K562 (cell line): ENCODE data around the gene ALDH16A1. TPM values are rescaled to one million over a fixed set of nuclear protein-coding genes. Genes with fewer than 3 reads are reported as not detected.

Experiments used
- ATAC-seq: fragments of 200-7000 bp; cut with Tn5 transposase; 3 replicates; pipeline ENCODE4 v1.9.1; 2020; ENCODE audit warnings: moderate library complexity
- BruUV-seq: library from RNA; stranded (reverse); fragments of 400-500 nt; replicated peaks from 2 replicates; lab custom pipeline; 2021; lab: Mats Ljungman, UMichigan
- CTCF ChIA-PET: fragments of 300-600 bp; formaldehyde crosslinking; extraction: SDS; loops from one replicate; lab custom pipeline; 2021; ENCODE audit warnings: low intra/inter-chr PET ratio; lab: Yijun Ruan, JAX
- POLR2A ChIA-PET: fragments of 300-600, 350-650 bp; sonication (Branson Sonifier 250); formaldehyde crosslinking; extraction: SDS; loops from one replicate; lab custom pipeline; 2021; ENCODE audit warnings: antibody characterized with exemption, inconsistent platforms; lab: Yijun Ruan, JAX
- DNase-seq, 4 experiments: peaks; one replicate each; pipeline versions ENCODE4 v3.0.0 to v3.0.0-alpha.2; 2011 to 2018; ENCODE audit warnings: low spot score in 3 of 4, mixed read lengths in 3 of 4; ENCODE audit errors: extremely low read depth in 1 of 4
- FAIRE-seq: peaks from 2 replicates; lab custom pipeline; 2011; peaks lifted over from hg19 to GRCh38; lab: Jason Lieb, UNC
- H2AFZ ChIP-seq: 2 replicates; pipeline ENCODE4 v1.6.0; 2011; ENCODE audit warnings: low read depth, low read length, control low read depth, inconsistent platforms
- H3K27ac ChIP-seq: fragments of 200-600 bp; 3 replicates; pipeline ENCODE4 v1.8.0; 2011; ENCODE audit warnings: low read depth, mild to moderate bottlenecking, control low read depth, inconsistent platforms, low read length, moderate library complexity, mixed read lengths; ENCODE audit errors: extremely low read depth
- H3K27me3 ChIP-seq, 2 experiments: fragments of 300-600 bp in 1 of 2; 2 replicates in 1 of 2; 3 replicates in 1 of 2; pipeline versions ENCODE4 v1.6.0 to v1.8.0; 2011; ENCODE audit warnings: inconsistent platforms in 2 of 2, low read length in 2 of 2, mild to moderate bottlenecking in 1 of 2, mixed read lengths in 1 of 2, moderate library complexity in 1 of 2; ENCODE audit not compliant: control insufficient read depth in 2 of 2, insufficient read depth in 2 of 2
- H3K36me3 ChIP-seq: fragments of 300-600 bp; 3 replicates; pipeline ENCODE4 v1.8.0; 2011; ENCODE audit warnings: mild to moderate bottlenecking, low read length, inconsistent platforms; ENCODE audit not compliant: control insufficient read depth, insufficient read depth
- H3K4me1 ChIP-seq, 2 experiments: fragments of 200-600 bp in 1 of 2; replicated peaks in 1 of 2; 2 replicates in 1 of 2; 3 replicates in 1 of 2; pipeline versions ENCODE4 v1.5.1 to v1.8.0; 2011; ENCODE audit warnings: inconsistent platforms in 2 of 2, low read length in 2 of 2, mild to moderate bottlenecking in 1 of 2, mixed read lengths in 1 of 2, moderate library complexity in 1 of 2; ENCODE audit not compliant: control insufficient read depth in 2 of 2, insufficient read depth in 2 of 2
- H3K4me2 ChIP-seq: 2 replicates; pipeline ENCODE4 v1.6.1; 2011; ENCODE audit warnings: low read length, control low read depth, inconsistent platforms, mixed read lengths; ENCODE audit not compliant: insufficient read depth
- H3K4me3 ChIP-seq: fragments of 200-600 bp; sonication (generic), shearing (Covaris generic); 2 replicates; pipeline ENCODE4 v1.5.1; 2016; ENCODE audit warnings: control low read depth, inconsistent platforms
- H3K79me2 ChIP-seq: fragments of 200-600 bp; 3 replicates; pipeline ENCODE4 v1.8.0; 2011; ENCODE audit warnings: low read length, inconsistent platforms; ENCODE audit not compliant: control insufficient read depth, insufficient read depth
- H3K9ac ChIP-seq, 2 experiments: 2 replicates each; pipeline versions ENCODE4 v1.6.0 to v1.6.1; 2011; ENCODE audit warnings: low read depth in 2 of 2, low read length in 2 of 2, control low read depth in 1 of 2, inconsistent platforms in 1 of 2, mild to moderate bottlenecking in 1 of 2, mixed read lengths in 1 of 2; ENCODE audit not compliant: insufficient read depth in 1 of 2
- H3K9me1 ChIP-seq: one replicate; pipeline ENCODE4 v1.6.0; 2011; ENCODE audit warnings: inconsistent platforms, mild to moderate bottlenecking, low read length, moderate library complexity; ENCODE audit not compliant: control insufficient read depth, insufficient read depth
- H3K9me3 ChIP-seq: replicated peaks from 2 replicates; pipeline ENCODE4 v1.5.1; 2011; ENCODE audit warnings: low read depth, low read length, inconsistent platforms; ENCODE audit not compliant: control insufficient read depth, insufficient read depth
- H4K20me1 ChIP-seq: replicated peaks from 2 replicates; pipeline ENCODE4 v1.6.1; 2011; ENCODE audit warnings: low read length, inconsistent platforms, mixed read lengths; ENCODE audit not compliant: control insufficient read depth, insufficient read depth
- CTCF ChIP-seq, 3 experiments: IDR thresholded peaks in 2 of 3; conservative IDR thresholded peaks in 1 of 3; 2 replicates each; pipeline ENCODE4 v1.5.1; 2011 to 2012; ENCODE audit warnings: low read length in 3 of 3, mild to moderate bottlenecking in 3 of 3, control low read depth in 2 of 3, improper control_type of control experiment in 1 of 3, inconsistent platforms in 1 of 3, low read depth in 1 of 3, mixed read lengths in 1 of 3, moderate library complexity in 1 of 3; ENCODE audit not compliant: insufficient read depth in 2 of 3
- CTCFL ChIP-seq: IDR thresholded peaks from 2 replicates; pipeline ENCODE4 v1.6.1; 2011; ENCODE audit warnings: borderline replicate concordance, low read depth, mild to moderate bottlenecking, moderate library complexity, low read length; ENCODE audit not compliant: insufficient read depth, poor library complexity, severe bottlenecking
- POLR2B ChIP-seq: fragments of 450-650 bp; IDR thresholded peaks from 2 replicates; pipeline ENCODE4 v1.6.1; 2018; ENCODE audit warnings: low read depth; ENCODE audit not compliant: partially characterized antibody
- POLR2G ChIP-seq: fragments of 200-400 bp; formaldehyde crosslinking; IDR thresholded peaks from 2 replicates; pipeline ENCODE4 v1.6.1; 2017; ENCODE audit warnings: low read depth, mild to moderate bottlenecking, antibody characterized with exemption, low read length, moderate library complexity
- SREBF1 ChIP-seq: fragments of 150-350 bp; IDR thresholded peaks from 2 replicates; pipeline ENCODE4 v1.6.1; 2014; ENCODE audit warnings: antibody characterized with exemption, low read depth, low read length, borderline replicate concordance
- ZBTB43 ChIP-seq: sonication (generic); formaldehyde crosslinking; IDR thresholded peaks from 2 replicates; pipeline ENCODE4 v1.8.0; 2023; ENCODE audit warnings: mild to moderate bottlenecking, missing genetic modification reagents
- ZNF263 ChIP-seq: sonication (generic); formaldehyde crosslinking; IDR thresholded peaks from 2 replicates; pipeline ENCODE4 v1.8.0; 2022; ENCODE audit warnings: mild to moderate bottlenecking, missing genetic modification reagents, borderline replicate concordance
- WGBS: fragments of 100-300 bp; shearing (Covaris generic); methylation state at CpG from one replicate; pipeline ENCODE4 v1.1.6; 2016; ENCODE audit warnings: low coverage, mixed read lengths; ENCODE audit not compliant: insufficient coverage; ENCODE audit errors: missing lambda C conversion rate; 5-methylcytosine and 5-hydroxymethylcytosine counted together
- in situ Hi-C: fragments of 300-500 bp; cut with MboI; formaldehyde crosslinking; loops from 4 replicates; pipeline ENCODE4 v1.15.0; 2018; ENCODE audit warnings: inconsistent platforms, mixed read lengths
- intact Hi-C: fragments of 100-400 bp; cut with micrococcal nuclease; formaldehyde crosslinking; loops from 2 replicates; pipeline ENCODE4 v1.14.2; 2022
- polyA plus RNA-seq, 8 experiments: library from polyadenylated mRNA; depleted of rRNA in 4 of 8; stranded (reverse) in 5 of 8; unstranded in 3 of 8; fragments of >200 nt; fragmentation: Nextera tagmentation in 2 of 8; fragmentation: Illumina TruSeq in 1 of 8; extraction: Ambion mirVana in 2 of 8; extraction: Trizol in 1 of 8; gene quantifications; 2 replicates each; pipeline versions ENCODE4 v1.2.1 to v1.2.3, GENCODE V29; 2011 to 2014; ENCODE audit warnings: inconsistent platforms in 1 of 8, missing spikeins in 1 of 8
- total RNA-seq, 7 experiments: library from RNA; depleted of rRNA in 6 of 7; stranded (reverse); fragments of >200 nt in 6 of 7; fragmentation: Illumina TruSeq in 2 of 7; extraction: Trizol in 2 of 7; gene quantifications; 2 replicates each; pipeline versions ENCODE4 v1.2.1 to v1.2.3, GENCODE V29; 2011 to 2021; ENCODE audit warnings: low replicate concordance in 1 of 7

ALDH16A1 gene
- total and polyA plus RNA-seq, 9 of the 15 experiments (the other 6 are each of a cell fraction or from before 2014, with no cell fraction given): 2.2 to 52.2 (median 7.6) TPM

- POLR2A ChIA-PET: interaction anchor here (1.4 to 1.6 kb wide), 2 partner anchors 54 to 83 kb away, joined by 3 to 4 read pairs; no protein-coding TSS in a partner anchor
- CTCF ChIA-PET: no interaction called here
- in situ Hi-C loops (no loop called here), intact Hi-C loops (loop anchor here (10.0 kb wide), 1 partner anchor 181 kb away; no protein-coding TSS in a partner anchor)
- Histone ChIP-seq H3K36me3 (peaks cover 41% of the 10 kb centered on the region; the same call in 2 of the 3 replicates), H3K4me1 (peaks cover 24 to 67% of the 10 kb centered on the region in 2 experiments), H3K9me3 (no peaks in the 10 kb centered on the region), H2AFZ (no peak overlapping the region), H4K20me1 (no peaks in the 10 kb centered on the region; the same call in 1 of the 2 replicates), H3K9me1 (no peaks in the 10 kb centered on the region), H3K79me2 (peaks cover 28% of the 10 kb centered on the region), H3K4me2 (no peak overlapping the region), H3K9ac (no peak overlapping the region), H3K27ac (no peak overlapping the region), H3K27me3 (peaks cover under 1 to 1% of the 10 kb centered on the region in 2 experiments; a peak in 2 of 5 replicates), H3K4me3 (no peak overlapping the region)
- DNase-seq (no peak), FAIRE-seq (no peak), ATAC-seq (no peak)
- WGBS: 75% methylated on average over 3 of the region's 3 CpGs
- BruUV-seq: no TSS peak
- TF ChIP-seq SREBF1: no peak
- TF ChIP-seq CTCFL: peak; percentile 52
- 0 out of 2 replicates have a peak, but pooled peaks have one; percentile 18 for TF ChIP-seq POLR2G
- TF ChIP-seq CTCF (IDR thresholded peaks at IDR 0.05 in 2 of 3, conservative IDR thresholded peaks at IDR 0.05 in 1 of 3; ENCODE audit: insufficient read depth in 2 of 3, low read depth in 1 of 3, low read length in 3 of 3): 0 out of 6 replicates have a peak, but pooled peaks of 1 of the 3 experiments have one; percentile 17
- peak; percentile 94 for TF ChIP-seq ZNF263 (CRISPR knock-in tag)
- no peak for TF ChIP-seq ZBTB43
- peak; percentile 4 for TF ChIP-seq POLR2B
Measured at GRCh38 chr19:49445997-49446396, 7.0 kb upstream of the ALDH16A1 start.
